ENCODE data around the gene LZTR1.

LZTR1 gene

DNA sequence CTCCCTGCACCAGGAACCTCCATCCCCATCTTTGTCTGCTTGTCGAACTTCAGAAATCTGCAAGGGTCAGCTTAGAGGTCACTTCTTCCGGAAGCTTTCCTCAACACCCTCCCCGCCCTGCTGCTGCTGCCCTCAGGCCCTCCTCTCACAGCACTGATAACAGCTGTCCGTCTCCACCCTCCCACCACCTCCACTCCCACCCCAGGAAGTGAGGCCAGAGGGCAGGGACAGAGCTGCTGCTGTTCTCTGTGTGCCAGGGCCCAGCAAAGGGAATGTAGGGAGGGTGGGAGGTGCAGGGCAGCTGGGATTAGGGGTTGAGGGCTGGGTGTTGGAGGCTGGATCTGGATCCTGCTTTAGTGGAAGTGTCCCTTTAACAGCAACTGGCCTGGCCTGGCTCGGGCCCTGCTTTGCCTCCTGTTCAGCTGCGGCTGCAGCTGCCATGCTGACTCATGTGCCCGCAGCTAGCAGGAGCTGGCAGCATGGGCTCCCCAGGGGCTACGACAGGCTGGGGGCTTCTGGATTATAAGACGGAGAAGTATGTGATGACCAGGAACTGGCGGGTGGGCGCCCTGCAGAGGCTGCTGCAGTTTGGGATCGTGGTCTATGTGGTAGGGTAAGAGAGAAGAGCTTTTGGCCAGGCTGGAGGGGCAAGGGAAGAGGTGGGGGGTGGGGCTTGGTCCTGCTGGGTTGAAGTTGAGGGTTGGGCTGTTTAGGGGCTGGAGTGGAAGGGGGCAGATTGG is 32.8 kb downstream of the LZTR1 start, which contains the start of gene P2RX6:
Gene P2RX6, plus strand, starts transcription at position 440 of the 740 bp plus-strand sequence. Its CDS starts 10 bp downstream, at position 450.
- peak within 1 kb of the TSS; percentile 25 for H4K8ac ChIP-seq (ENCODE audit: low read depth, low read length)
- peak within 1 kb of the TSS; percentile 23 for H3K14ac ChIP-seq (ENCODE audit: low read length)
- peak within 1 kb of the TSS; percentile 44 for H3K27ac ChIP-seq (ENCODE audit: low read depth, low read length)
- H2BK120ac ChIP-seq (ENCODE audit: insufficient read depth, low read length, poor library complexity), result peak within 1 kb of the TSS; percentile 36
- DNase-seq, result peak; percentile 75 to 89
- H2AFZ ChIP-seq (ENCODE audit: insufficient read depth, low read length, poor library complexity), result peak within 1 kb of the TSS; percentile 7
- peak within 1 kb of the TSS; percentile 17 for H2BK5ac ChIP-seq (ENCODE audit: low read depth, low read length, poor library complexity)
- H3K18ac ChIP-seq (ENCODE audit: low read length), result peak within 1 kb of the TSS; percentile 12
- no peaks in the 10 kb centered on the region for H3K9me3 ChIP-seq (ENCODE audit: insufficient read depth, low read depth, low read length)
- H3K9ac ChIP-seq (ENCODE audit: low read length), result no peak within 1 kb of the TSS
- H4K12ac ChIP-seq (ENCODE audit: low read depth, low read length), result no peak within 1 kb of the TSS
- H2AK5ac ChIP-seq (ENCODE audit: low read length), result no peak within 1 kb of the TSS
- H4K91ac ChIP-seq (ENCODE audit: low read depth, low read length), result peak within 1 kb of the TSS; percentile 49
- peaks cover 15 to 18% of the 10 kb centered on the region in 2 experiments for H3K4me1 ChIP-seq (ENCODE audit: control insufficient read depth in 1 of 2, insufficient read depth in 2 of 2, low read length in 2 of 2)
- H3K23ac ChIP-seq (ENCODE audit: low read length), result no peak within 1 kb of the TSS
- H3K4ac ChIP-seq (ENCODE audit: low read depth, low read length), result no peak within 1 kb of the TSS
- H3K27me3 ChIP-seq (ENCODE audit: insufficient read depth, low read length), result no peaks in the 10 kb centered on the region
- H3K36me3 ChIP-seq (ENCODE audit: control insufficient read depth in 1 of 2, insufficient read depth in 2 of 2, low read length in 2 of 2), result no peaks in the 10 kb centered on the region
- peak within 1 kb of the TSS; percentile 20 for H2BK12ac ChIP-seq (ENCODE audit: low read length)
- H3K79me1 ChIP-seq (ENCODE audit: low read length), result peaks cover 3% of the 10 kb centered on the region
- WGBS (ENCODE audit: extremely low coverage, insufficient coverage, insufficient read length), result no CpG with 5 or more reads among the region's 12 CpGs
- peak within 1 kb of the TSS; percentile 48 for H3K4me3 ChIP-seq (ENCODE audit: low read depth, low read length)
- H3K79me2 ChIP-seq (ENCODE audit: control insufficient read depth, insufficient read depth, low read length, poor library complexity), result no peaks in the 10 kb centered on the region
- H3K4me2 ChIP-seq (ENCODE audit: low read length), result peak within 1 kb of the TSS; percentile 79

DNA sequence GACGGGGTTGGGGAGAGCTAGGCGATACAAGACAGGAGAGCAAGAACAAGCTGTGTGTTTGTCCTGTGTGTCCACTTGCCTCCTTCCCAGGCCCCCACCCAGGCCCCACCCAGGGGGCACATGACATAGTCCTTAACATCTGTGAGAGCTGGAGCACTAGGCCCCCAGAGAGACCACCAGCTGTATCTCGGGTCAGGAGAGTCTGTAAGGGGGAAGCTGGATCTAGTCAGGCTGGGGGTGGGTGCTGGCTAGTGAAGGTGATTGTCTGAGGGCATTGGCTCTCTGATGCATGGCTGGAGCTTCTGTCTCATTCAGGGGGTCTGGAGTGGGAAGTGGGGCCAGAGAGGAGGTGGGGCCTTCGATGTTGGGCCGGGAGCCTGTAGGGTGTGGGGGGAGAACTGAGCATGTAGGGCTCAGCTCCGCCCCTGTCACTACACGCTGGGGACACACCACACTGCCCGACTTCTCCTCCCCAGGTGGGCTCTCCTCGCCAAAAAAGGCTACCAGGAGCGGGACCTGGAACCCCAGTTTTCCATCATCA is 33.4 kb downstream of the LZTR1 start:
- no peak overlapping the region for H2AK5ac ChIP-seq (ENCODE audit: low read length)
- H3K79me1 ChIP-seq (ENCODE audit: low read length), result peaks cover 3% of the 10 kb centered on the region
- H3K27me3 ChIP-seq (ENCODE audit: insufficient read depth, low read length), result no peaks in the 10 kb centered on the region
- H2AFZ ChIP-seq (ENCODE audit: insufficient read depth, low read length, poor library complexity), result no peak overlapping the region
- H3K4ac ChIP-seq (ENCODE audit: low read depth, low read length), result no peak overlapping the region
- no peak overlapping the region for H4K12ac ChIP-seq (ENCODE audit: low read depth, low read length)
- H3K36me3 ChIP-seq (ENCODE audit: control insufficient read depth in 1 of 2, insufficient read depth in 2 of 2, low read length in 2 of 2), result no peaks in the 10 kb centered on the region
- H2BK12ac ChIP-seq (ENCODE audit: low read length), result peak overlapping the region; percentile 20
- H2BK5ac ChIP-seq (ENCODE audit: low read depth, low read length, poor library complexity), result no peak overlapping the region
- H3K23ac ChIP-seq (ENCODE audit: low read length), result no peak overlapping the region
- H3K4me2 ChIP-seq (ENCODE audit: low read length), result no peak overlapping the region
- no CpG with 5 or more reads among the region's 10 CpGs for WGBS (ENCODE audit: extremely low coverage, insufficient coverage, insufficient read length)
- H2BK120ac ChIP-seq (ENCODE audit: insufficient read depth, low read length, poor library complexity), result no peak overlapping the region
- no peak overlapping the region for H4K8ac ChIP-seq (ENCODE audit: low read depth, low read length)
- no peak for DNase-seq
- peak overlapping the region; percentile 15 for H4K91ac ChIP-seq (ENCODE audit: low read depth, low read length)
- no peak overlapping the region for H3K27ac ChIP-seq (ENCODE audit: low read depth, low read length)
- peak overlapping the region; percentile 4 for H3K18ac ChIP-seq (ENCODE audit: low read length)
- no peaks in the 10 kb centered on the region for H3K9me3 ChIP-seq (ENCODE audit: insufficient read depth, low read depth, low read length)
- H3K14ac ChIP-seq (ENCODE audit: low read length), result no peak overlapping the region
- no peak overlapping the region for H3K4me3 ChIP-seq (ENCODE audit: low read depth, low read length)
- H3K79me2 ChIP-seq (ENCODE audit: control insufficient read depth, insufficient read depth, low read length, poor library complexity), result no peaks in the 10 kb centered on the region
- peaks cover 15 to 18% of the 10 kb centered on the region in 2 experiments for H3K4me1 ChIP-seq (ENCODE audit: control insufficient read depth in 1 of 2, insufficient read depth in 2 of 2, low read length in 2 of 2)
- H3K9ac ChIP-seq (ENCODE audit: low read length), result no peak overlapping the region

DNA sequence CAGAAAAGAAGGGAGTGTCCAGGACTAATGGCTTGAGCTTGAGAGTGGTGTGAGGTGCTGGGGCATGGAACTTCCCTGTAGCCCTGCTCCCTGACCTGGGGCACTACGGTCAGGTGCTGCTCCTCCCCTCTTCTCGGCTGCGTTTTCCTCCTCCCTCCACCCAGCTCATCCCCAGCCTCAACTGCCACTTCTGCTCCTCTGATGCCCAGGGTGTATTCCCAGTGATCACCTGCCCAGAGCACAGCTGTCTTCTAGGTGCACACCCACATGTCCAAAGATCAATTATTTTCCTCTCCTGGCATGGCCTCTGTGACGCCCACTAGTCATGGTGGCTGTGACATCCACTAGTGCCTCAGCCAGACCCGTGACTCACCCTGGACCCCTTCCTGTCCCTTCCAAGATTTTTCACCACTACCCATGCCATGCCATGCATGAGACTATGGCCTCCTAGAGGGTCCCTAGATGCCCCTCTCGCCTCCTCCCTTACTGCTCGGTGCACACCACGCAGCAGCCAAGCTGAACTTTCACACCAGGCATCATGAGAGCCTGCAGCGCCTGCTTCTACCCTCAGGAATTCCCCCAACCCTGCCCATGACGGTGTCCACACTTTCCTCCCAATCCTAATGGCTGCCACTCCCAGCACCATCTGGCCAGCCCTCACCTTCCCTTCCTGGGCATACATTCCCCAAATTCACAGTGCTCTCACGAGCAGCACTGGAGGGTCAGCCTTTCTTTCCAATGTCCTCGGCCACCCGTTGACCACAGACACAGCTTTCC is 34.7 kb downstream of the LZTR1 start:
- no peak overlapping the region for H3K18ac ChIP-seq (ENCODE audit: low read length)
- H3K27me3 ChIP-seq (ENCODE audit: insufficient read depth, low read length), result no peaks in the 10 kb centered on the region
- H4K8ac ChIP-seq (ENCODE audit: low read depth, low read length), result no peak overlapping the region
- no CpG with 5 or more reads among the region's 13 CpGs for WGBS (ENCODE audit: extremely low coverage, insufficient coverage, insufficient read length)
- H4K12ac ChIP-seq (ENCODE audit: low read depth, low read length), result no peak overlapping the region
- peak overlapping the region; percentile 4 for H3K4me3 ChIP-seq (ENCODE audit: low read depth, low read length)
- no peaks in the 10 kb centered on the region for H3K79me2 ChIP-seq (ENCODE audit: control insufficient read depth, insufficient read depth, low read length, poor library complexity)
- DNase-seq, result peak; percentile 49 to 68
- H2AK5ac ChIP-seq (ENCODE audit: low read length), result no peak overlapping the region
- H2AFZ ChIP-seq (ENCODE audit: insufficient read depth, low read length, poor library complexity), result no peak overlapping the region
- no peak overlapping the region for H2BK120ac ChIP-seq (ENCODE audit: insufficient read depth, low read length, poor library complexity)
- H2BK12ac ChIP-seq (ENCODE audit: low read length), result no peak overlapping the region
- H3K4me1 ChIP-seq (ENCODE audit: control insufficient read depth in 1 of 2, insufficient read depth in 2 of 2, low read length in 2 of 2), result peaks cover 15 to 18% of the 10 kb centered on the region in 2 experiments
- H3K14ac ChIP-seq (ENCODE audit: low read length), result no peak overlapping the region
- peaks cover 3% of the 10 kb centered on the region for H3K79me1 ChIP-seq (ENCODE audit: low read length)
- no peak overlapping the region for H3K4me2 ChIP-seq (ENCODE audit: low read length)
- H3K9ac ChIP-seq (ENCODE audit: low read length), result no peak overlapping the region
- no peak overlapping the region for H3K23ac ChIP-seq (ENCODE audit: low read length)
- H2BK5ac ChIP-seq (ENCODE audit: low read depth, low read length, poor library complexity), result no peak overlapping the region
- H3K9me3 ChIP-seq (ENCODE audit: insufficient read depth, low read depth, low read length), result no peaks in the 10 kb centered on the region
- H3K27ac ChIP-seq (ENCODE audit: low read depth, low read length), result no peak overlapping the region
- no peaks in the 10 kb centered on the region for H3K36me3 ChIP-seq (ENCODE audit: control insufficient read depth in 1 of 2, insufficient read depth in 2 of 2, low read length in 2 of 2)
- no peak overlapping the region for H4K91ac ChIP-seq (ENCODE audit: low read depth, low read length)
- H3K4ac ChIP-seq (ENCODE audit: low read depth, low read length), result no peak overlapping the region

- DNase-seq, result no peak
- no peak overlapping the region for H3K18ac ChIP-seq (ENCODE audit: low read length)
- H3K79me1 ChIP-seq (ENCODE audit: low read length), result peaks cover 3% of the 10 kb centered on the region
- no peak overlapping the region for H2BK5ac ChIP-seq (ENCODE audit: low read depth, low read length, poor library complexity)
- no peaks in the 10 kb centered on the region for H3K27me3 ChIP-seq (ENCODE audit: insufficient read depth, low read length)
- no peak overlapping the region for H4K8ac ChIP-seq (ENCODE audit: low read depth, low read length)
- no peak overlapping the region for H3K4me2 ChIP-seq (ENCODE audit: low read length)
- no peak overlapping the region for H3K14ac ChIP-seq (ENCODE audit: low read length)
- WGBS (ENCODE audit: extremely low coverage, insufficient coverage, insufficient read length), result no CpG with 5 or more reads among the region's 4 CpGs
- no peak overlapping the region for H4K12ac ChIP-seq (ENCODE audit: low read depth, low read length)
- no peak overlapping the region for H2BK12ac ChIP-seq (ENCODE audit: low read length)
- H3K79me2 ChIP-seq (ENCODE audit: control insufficient read depth, insufficient read depth, low read length, poor library complexity), result no peaks in the 10 kb centered on the region
- H3K23ac ChIP-seq (ENCODE audit: low read length), result no peak overlapping the region
- H3K4me1 ChIP-seq (ENCODE audit: control insufficient read depth in 1 of 2, insufficient read depth in 2 of 2, low read length in 2 of 2), result peaks cover 15 to 18% of the 10 kb centered on the region in 2 experiments
- H2AFZ ChIP-seq (ENCODE audit: insufficient read depth, low read length, poor library complexity), result no peak overlapping the region
- no peak overlapping the region for H4K91ac ChIP-seq (ENCODE audit: low read depth, low read length)
- no peak overlapping the region for H2BK120ac ChIP-seq (ENCODE audit: insufficient read depth, low read length, poor library complexity)
- no peak overlapping the region for H3K4ac ChIP-seq (ENCODE audit: low read depth, low read length)
- no peaks in the 10 kb centered on the region for H3K9me3 ChIP-seq (ENCODE audit: insufficient read depth, low read depth, low read length)
- no peaks in the 10 kb centered on the region for H3K36me3 ChIP-seq (ENCODE audit: control insufficient read depth in 1 of 2, insufficient read depth in 2 of 2, low read length in 2 of 2)
- no peak overlapping the region for H3K4me3 ChIP-seq (ENCODE audit: low read depth, low read length)
- H2AK5ac ChIP-seq (ENCODE audit: low read length), result no peak overlapping the region
- H3K9ac ChIP-seq (ENCODE audit: low read length), result no peak overlapping the region
- no peak overlapping the region for H3K27ac ChIP-seq (ENCODE audit: low read depth, low read length)
Measured at GRCh38 chr22:21018314-21018713, 36.2 kb downstream of the LZTR1 start.
